ENCODE measurements around the gene ADCY9. TPM values are rescaled to one million over a fixed set of nuclear protein-coding genes. Genes with fewer than 3 reads are reported as not detected.

Gene ADCY9
- total and polyA plus RNA-seq, 12 donors, result 11.5 to 57.6 (median 42.7) TPM

GRCh38 chr16:3924763-3925162 lies 191.5 kb downstream of the ADCY9 start:
- TF ChIP-seq CTCF (IDR thresholded peaks at IDR 0.05), result no peak
- DNase-seq (no peak), ATAC-seq (no peak)
- H3K9me3 ChIP-seq, result peaks cover 0 to 4% (median 0%) of the 10 kb centered on the region in 11 donors
- intact Hi-C loops (cut with DNase I), result no loop called here
- no peak overlapping the region for H3K27ac ChIP-seq
- H3K27me3 ChIP-seq, result no peaks in the 10 kb centered on the region
- H3K4me3 ChIP-seq, result no peak overlapping the region
- H3K36me3 ChIP-seq, result no peaks in the 10 kb centered on the region
- no peaks in the 10 kb centered on the region for H3K4me1 ChIP-seq

- DNase-seq (no peak), ATAC-seq (no peak)
- H3K4me1 ChIP-seq, result no peaks in the 10 kb centered on the region
- intact Hi-C loops (cut with DNase I), result no loop called here
- no peaks in the 10 kb centered on the region for H3K27me3 ChIP-seq
- 63 to 77% methylated on average over 13 of the region's 13 CpGs for WGBS, 2 donors
- peaks cover 0 to 24% (median 0%) of the 10 kb centered on the region in 11 donors for H3K9me3 ChIP-seq
- TF ChIP-seq CTCF (IDR thresholded peaks at IDR 0.05), result no peak
- no peak overlapping the region for H3K27ac ChIP-seq
- H3K36me3 ChIP-seq, result no peaks in the 10 kb centered on the region
- H3K4me3 ChIP-seq, result no peak overlapping the region
Measured at GRCh38 chr16:3922241-3922640, 194.0 kb downstream of the ADCY9 start.

GRCh38 chr16:3920206-3920605 lies 196.0 kb downstream of the ADCY9 start:
- no peak overlapping the region for H3K27ac ChIP-seq
- no peaks in the 10 kb centered on the region for H3K36me3 ChIP-seq
- H3K9me3 ChIP-seq, result peaks cover 0 to 29% (median 4%) of the 10 kb centered on the region in 11 donors
- DNase-seq (no peak), ATAC-seq (no peak)
- no peak overlapping the region for H3K4me3 ChIP-seq
- 83 to 86% methylated on average over 8 of the region's 8 CpGs for WGBS, 2 donors
- H3K27me3 ChIP-seq, result no peaks in the 10 kb centered on the region
- intact Hi-C loops (cut with DNase I), result no loop called here
- no peak for TF ChIP-seq CTCF (IDR thresholded peaks at IDR 0.05)
- H3K4me1 ChIP-seq, result no peaks in the 10 kb centered on the region

GRCh38 chr16:3919413-3919812 lies 196.8 kb downstream of the ADCY9 start:
- no peak overlapping the region for H3K4me3 ChIP-seq
- no peak for TF ChIP-seq CTCF (IDR thresholded peaks at IDR 0.05)
- intact Hi-C loops (cut with DNase I), result no loop called here

More at GRCh38 chr16:3919413-3919812, 196.8 kb downstream of the ADCY9 start:
- Histone ChIP-seq H3K9me3 (peaks cover 0 to 29% (median 4%) of the 10 kb centered on the region in 11 donors), H3K4me1 (no peaks in the 10 kb centered on the region), H3K27ac (no peak overlapping the region), H3K36me3 (no peaks in the 10 kb centered on the region), H3K27me3 (no peaks in the 10 kb centered on the region)
- ATAC-seq, result no peak
- DNase-seq, result no peak
- 74 to 88% methylated on average over 6 of the region's 6 CpGs for WGBS, 2 donors
